HG02678 (cell line): Measurements from ENCODE around the gene PPP2R5B.
A peak's percentile ranks its signal among the peaks of the same experiment; 100 is the strongest.

Experiments used
- ATAC-seq: cut with Tn5 transposase; IDR thresholded peaks from one replicate; pipeline ENCODE4 v1.9.1; 2021; ENCODE audit warnings: mild to moderate bottlenecking, moderate library complexity; ENCODE audit not compliant: unreplicated experiment

The PPP2R5B gene

GRCh38 chr11:64923944-64924909, at the start of gene PPP2R5B:
TSS of gene PPP2R5B (plus strand) at chr11:64924689. CDS start at chr11:64925735, 1,046 bp downstream.
- ATAC-seq = peak; percentile 88

DNA sequence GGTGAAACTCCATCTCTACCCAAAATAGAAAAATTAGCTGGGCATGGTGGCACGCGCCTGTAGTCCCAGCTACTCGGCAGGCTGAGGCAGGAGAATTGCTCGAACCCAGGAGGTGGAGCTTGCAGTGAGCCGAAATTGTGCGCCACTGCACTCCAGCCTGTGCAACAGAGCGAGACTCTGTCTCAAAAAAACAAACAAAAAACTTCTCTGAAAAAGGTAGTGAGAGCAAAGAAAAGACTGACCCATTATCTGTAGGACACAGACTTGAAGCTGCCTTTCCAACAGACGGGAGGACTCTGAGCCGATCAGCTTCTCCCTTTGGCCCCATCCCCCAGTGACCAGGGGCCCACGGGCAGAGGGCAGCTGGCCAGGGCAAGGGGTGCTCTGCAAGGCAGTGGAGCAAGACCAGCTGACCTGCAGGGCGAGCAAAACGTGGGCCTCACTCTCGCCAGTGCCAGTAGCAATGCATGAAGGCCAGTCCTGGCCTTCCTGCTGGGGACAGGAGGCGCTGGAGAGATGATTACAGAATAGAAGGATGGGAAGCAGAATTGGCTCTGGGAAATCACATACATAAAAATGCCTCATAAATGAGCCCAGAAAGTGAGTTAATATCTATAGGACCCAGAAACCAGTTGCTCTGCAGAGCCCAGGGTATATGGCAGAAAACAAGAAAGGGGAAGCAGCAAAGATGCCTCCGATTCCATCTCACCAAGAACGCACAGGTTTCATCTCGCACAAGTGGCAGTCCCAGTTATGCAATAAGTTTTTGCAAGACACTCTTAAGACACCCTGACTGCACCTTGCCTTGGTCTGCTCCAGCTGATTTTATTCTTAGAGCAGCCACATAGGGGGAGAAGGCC, 48.9 kb upstream of the PPP2R5B start:
- ATAC-seq = no peak

GRCh38 chr11:64876229-64876750, 48.2 kb upstream of the PPP2R5B start:
- ATAC-seq = no peak

DNA sequence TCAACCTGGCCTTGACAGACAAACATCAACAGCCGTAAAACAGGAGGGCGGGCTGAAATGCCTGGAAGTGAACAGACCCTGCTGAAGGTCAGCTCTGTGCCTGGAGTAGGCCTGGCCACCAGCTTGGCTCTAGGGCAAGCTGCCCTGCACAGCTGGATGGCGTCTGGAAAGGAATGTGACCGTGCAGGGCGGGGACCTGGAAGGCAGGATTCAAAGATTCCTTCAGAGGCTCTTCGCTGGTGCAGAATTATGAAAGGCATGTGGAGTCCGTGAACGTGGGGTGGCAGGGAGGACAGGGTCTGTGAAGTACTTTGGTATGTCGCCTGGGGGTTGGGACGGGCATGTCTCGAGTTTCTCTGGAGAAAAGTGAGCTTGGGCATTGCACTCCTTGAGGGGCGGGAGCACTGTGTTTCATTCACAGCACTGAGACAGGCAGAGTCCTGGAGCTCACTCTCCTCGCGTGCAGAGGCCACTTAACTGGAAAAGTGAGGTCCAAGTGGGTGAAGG, 47.6 kb upstream of the PPP2R5B start:
- ATAC-seq = no peak

DNA sequence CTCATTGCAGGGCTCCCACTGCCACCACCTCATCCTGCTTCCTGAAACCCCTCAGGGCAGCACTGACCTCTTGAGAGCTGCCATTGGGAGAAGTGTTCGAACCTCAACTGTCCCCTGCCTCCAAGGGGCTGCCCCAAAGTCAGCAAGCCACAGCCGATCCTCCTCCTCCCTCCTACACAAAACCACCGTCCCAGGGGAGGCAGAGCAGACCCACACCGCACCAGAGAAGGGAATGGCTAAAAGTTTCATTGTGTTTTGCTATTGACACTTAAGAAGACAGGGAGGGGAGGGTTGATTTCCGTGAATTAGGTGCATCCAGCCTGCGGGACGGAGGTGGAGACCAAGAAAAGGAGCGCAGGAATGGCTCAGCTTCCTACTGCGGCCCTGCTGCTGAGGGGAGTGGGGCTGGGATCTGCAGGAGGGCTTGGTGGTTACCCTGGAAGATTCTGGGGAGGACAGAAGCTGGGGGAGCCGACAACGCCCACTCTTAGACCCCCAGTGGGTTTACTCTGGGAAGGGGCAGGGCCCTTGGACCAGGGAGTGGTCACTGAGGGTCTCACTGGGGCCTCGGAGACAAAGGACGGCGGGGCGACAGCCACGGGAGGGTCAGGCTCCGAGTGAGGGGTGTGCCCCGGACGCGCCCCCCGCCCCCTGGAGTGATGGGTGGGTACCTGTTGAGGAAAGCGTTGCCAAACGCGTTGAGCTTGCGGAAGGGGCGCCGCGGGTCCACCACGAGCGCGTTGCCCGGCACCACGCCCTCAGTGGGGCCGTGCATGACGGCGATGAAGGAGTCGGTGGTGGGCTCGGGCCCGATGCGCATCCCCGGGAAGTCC, 46.9 kb upstream of the PPP2R5B start:
- ATAC-seq = no peak

DNA sequence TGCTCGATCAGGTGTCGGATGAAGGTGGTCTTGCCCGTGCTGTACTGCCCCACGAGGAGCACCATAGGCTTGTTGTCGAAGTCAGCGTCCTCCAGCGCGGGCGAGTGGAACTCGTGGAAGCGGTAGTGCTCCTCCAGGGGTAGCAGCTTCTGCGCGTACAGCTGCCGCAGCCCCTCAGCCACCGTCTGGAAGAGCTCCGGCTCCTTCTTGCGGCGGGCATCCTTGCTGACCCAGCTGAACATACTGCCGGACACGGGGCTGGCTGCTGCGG, 46.3 kb upstream of the PPP2R5B start:
- no peak for ATAC-seq

DNA sequence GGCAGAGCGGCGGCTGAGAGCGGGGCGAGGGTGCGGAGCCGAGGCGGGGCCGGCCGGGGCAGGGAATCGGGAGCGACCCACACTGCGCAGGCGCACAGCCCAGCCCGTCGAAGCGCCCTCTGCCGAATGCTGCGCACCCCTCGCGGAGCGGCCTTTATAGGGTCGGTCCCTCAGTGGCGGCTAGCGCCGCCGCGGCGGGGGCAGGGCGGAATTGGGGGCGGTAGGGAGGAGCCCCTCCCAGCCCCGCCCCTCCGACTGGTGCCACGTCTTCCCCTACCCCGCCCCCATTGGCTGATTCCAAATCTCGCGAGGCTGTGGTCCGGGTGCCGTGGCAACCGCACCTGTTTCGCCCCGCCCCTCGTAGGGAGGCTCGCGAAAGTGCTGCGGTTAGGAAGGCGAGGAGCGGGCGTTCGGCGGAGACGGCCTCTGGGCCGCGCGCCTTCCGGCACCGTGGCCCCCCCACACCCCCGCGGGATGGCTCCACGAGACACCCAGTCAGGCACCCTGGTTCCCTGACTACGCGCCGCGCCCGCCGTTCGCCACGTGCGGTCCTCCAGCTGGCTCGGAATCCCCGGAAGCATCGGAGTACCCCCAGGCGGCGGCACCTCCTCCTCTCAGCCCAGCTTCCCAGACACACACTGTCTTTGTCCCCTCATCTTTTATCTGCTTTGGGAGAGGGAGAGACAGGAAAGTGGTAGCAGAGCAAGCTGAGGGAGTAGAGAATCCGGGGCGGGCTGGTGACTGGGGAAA, 45.8 kb upstream of the PPP2R5B start, which contains the start of gene EHD1:
Gene EHD1 (minus strand): TSS at position 128 of the 750 bp plus-strand sequence. CDS start 157 bp downstream, outside the sequence.
- peak; percentile 71 for ATAC-seq

DNA sequence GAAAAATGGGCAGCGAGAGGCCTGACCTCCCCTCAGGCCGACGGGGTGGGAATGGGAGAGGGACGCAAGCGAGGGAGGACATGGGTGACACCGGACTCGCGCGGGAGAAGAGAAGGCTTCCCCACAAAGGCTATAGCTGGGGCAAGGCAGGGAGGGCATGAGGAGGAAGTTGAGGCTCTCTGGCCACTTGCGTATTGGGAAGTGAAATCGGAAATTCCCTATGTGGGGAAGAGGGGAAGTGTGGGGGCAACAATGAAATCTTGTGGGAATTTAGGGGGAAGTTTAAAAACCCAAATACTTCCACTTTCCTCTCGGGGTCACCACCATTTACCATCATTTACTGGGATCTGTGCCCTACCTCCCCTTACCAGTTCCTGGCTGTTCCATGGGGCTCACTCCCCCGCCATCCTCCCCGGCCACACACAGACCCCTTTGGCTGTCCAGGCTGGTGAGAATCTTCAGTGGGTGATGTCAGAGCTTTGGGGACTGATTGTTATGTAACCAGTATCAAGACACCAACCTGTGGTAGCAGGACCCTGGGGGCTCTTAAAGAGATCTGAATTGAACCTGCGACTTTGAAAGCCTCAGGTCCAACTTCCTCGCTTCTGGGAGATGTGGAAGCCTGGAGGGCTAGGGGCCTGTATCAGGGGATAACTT, 45.1 kb upstream of the PPP2R5B start:
- no peak for ATAC-seq

GRCh38 chr11:64880240-64881001, 44.1 kb upstream of the PPP2R5B start:
- no peak for ATAC-seq

GRCh38 chr11:64881476-64881875, 43.0 kb upstream of the PPP2R5B start:
- no peak for ATAC-seq

GRCh38 chr11:64882243-64882642, 42.2 kb upstream of the PPP2R5B start:
- ATAC-seq = no peak

DNA sequence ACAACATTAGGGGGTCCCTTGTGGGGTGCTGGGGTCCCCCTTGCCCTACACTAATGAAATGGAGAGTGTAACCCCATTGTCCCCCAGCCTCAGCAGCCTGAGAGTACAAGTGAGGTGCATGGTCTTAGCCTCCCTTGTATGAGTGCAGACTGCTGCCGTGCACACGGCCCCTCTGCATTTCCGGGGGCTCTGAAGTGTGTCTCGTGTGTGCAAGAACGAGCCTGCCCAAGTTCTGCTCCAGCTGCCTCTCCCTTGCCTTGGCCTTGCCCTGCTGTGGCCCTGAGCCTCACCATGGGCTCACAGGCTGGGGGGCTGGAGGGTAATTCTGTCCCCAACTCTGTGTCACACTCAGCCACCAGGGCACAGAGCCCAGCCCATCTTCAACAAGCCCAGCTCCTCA, 40.9 kb upstream of the PPP2R5B start:
- ATAC-seq = no peak

DNA sequence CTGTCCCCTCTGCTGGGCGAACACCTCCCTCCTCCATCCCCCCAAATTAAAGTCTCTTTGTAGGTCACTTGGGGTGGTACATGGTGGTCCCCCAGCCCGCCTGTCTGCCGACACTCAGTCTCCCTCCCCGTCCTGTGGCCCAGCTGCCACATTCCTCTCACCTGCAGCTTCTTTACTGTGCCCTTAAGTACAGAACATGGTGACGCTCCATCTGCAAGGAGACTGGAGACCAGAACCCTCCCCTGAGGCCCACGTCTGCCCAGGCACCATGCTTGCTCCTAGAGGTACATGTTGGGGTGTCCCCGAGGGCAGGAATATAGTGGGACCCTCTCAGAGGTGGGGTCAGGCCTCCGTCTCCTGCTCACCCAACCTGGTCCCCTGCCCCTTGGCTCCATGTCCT, 40.5 kb upstream of the PPP2R5B start:
- ATAC-seq = no peak

- ATAC-seq = no peak
Measured at GRCh38 chr11:64885367-64886286, 38.9 kb upstream of the PPP2R5B start.

DNA sequence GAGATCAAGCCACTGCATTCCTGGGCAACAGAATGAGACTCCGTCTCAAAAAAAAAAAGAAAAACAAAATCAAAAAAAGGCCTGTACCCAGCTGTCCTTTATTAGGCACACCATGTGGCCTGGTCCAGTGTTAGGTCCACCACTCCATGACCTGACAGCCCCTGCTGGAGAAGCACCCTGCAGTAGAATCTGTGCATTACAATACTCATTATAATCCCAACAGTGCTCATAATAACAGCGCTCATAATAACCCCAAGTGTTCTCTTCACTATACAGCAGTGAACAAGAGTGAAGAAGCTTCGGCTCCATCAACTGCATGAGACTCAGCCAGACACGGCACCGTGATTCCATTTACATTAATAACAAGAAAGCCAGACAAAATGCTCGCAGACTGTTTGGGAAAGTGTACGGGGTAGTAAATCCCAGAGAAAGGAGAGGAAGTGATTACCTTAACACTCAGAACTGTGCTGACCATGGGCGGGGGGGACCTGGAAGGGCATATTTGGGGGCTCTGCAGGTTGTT, 37.2 kb upstream of the PPP2R5B start:
- ATAC-seq = no peak

- ATAC-seq = peak; percentile 85
Measured at GRCh38 chr11:64887757-64888405, 36.6 kb upstream of the PPP2R5B start.

DNA sequence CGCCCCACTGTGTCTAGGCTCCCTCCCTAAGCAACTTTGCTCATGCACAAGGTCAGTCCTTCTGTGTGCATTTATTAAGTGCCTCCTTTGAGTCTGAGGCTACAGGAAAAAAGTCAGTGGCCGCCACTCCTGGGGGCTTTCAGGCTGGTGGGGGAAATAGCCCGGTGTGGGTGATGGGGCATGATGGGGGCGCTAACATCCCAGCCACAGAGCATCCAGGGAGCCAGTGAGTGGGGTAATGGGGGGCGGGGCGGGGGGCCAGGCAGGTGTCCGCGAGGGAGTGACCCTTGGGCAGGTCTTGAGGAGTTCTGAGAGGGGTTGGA, 36.1 kb upstream of the PPP2R5B start:
- ATAC-seq = no peak
